Hepatocyte (in vitro differentiated cells): ENCODE data around the gene GCDH.

ENCODE experiments used
- EZH2phosphoT487 ChIP-seq: fragments of 200-600 bp; sonication (generic); IDR thresholded peaks from one replicate; pipeline ENCODE4 v1.6.1; 2018; ENCODE audit warnings: antibody characterized with exemption, mild to moderate bottlenecking, low read depth, moderate library complexity; ENCODE audit not compliant: unreplicated experiment, severe bottlenecking
- TF ChIP-seq, protein P1 (sequence below): fragments of 200-600 bp; sonication (generic); IDR thresholded peaks from 2 replicates; pipeline ENCODE4 v1.5.1; 2016; ENCODE audit warnings: antibody characterized with exemption, mild to moderate bottlenecking; ENCODE audit not compliant: poor library complexity

DNA sequence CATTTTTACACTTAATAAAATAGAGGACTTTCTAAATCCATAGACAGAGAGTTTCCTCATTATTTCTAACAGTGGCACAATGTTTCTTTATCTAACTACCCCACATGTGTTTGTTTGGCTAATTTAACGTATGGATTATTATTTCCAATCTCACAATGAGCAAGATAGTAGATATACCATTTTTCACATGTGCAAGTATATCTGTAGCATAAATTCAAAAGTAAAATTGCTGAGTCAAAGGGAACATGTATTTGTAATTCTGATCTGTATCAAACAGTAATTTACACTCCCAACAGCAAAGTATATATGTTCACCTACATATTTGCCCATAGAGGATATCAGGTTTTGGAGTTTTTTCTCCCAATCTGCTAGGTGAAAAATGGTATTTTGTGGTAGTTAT, 34.3 kb upstream of the GCDH start:
- TF ChIP-seq, protein P1, sequence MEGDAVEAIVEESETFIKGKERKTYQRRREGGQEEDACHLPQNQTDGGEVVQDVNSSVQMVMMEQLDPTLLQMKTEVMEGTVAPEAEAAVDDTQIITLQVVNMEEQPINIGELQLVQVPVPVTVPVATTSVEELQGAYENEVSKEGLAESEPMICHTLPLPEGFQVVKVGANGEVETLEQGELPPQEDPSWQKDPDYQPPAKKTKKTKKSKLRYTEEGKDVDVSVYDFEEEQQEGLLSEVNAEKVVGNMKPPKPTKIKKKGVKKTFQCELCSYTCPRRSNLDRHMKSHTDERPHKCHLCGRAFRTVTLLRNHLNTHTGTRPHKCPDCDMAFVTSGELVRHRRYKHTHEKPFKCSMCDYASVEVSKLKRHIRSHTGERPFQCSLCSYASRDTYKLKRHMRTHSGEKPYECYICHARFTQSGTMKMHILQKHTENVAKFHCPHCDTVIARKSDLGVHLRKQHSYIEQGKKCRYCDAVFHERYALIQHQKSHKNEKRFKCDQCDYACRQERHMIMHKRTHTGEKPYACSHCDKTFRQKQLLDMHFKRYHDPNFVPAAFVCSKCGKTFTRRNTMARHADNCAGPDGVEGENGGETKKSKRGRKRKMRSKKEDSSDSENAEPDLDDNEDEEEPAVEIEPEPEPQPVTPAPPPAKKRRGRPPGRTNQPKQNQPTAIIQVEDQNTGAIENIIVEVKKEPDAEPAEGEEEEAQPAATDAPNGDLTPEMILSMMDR, result no peak
- no peak for TF ChIP-seq EZH2phosphoT487
